ENCODE data around the gene SBDS. TPM values are rescaled to one million over a fixed set of nuclear protein-coding genes. Genes with fewer than 3 reads are reported as not detected.
"Not testable (repeated sequence)": the region's sequence is repeated elsewhere in the genome, so short reads cannot be mapped to it uniquely, and the experiment has no call there.

SBDS gene
- 52.5 and 104 TPM in 2 replicates for polyA plus RNA-seq (2011; rRNA removed)
- polyA minus RNA-seq (2011; rRNA and poly(A)+ RNA removed): 13.9 and 17.4 TPM in 2 replicates

GRCh38 chr7:66995050-66995776 is at the start of gene SBDS:
Gene SBDS (minus strand): TSS chr7:66995586. CDS start chr7:66995417, 169 bp downstream.
- not testable (repeated sequence) for H3K27me3 ChIP-seq (ENCODE audit: control insufficient read depth, insufficient read depth, low read length); H3K36me3 ChIP-seq (ENCODE audit: control insufficient read depth, insufficient read depth, low read length)
- peak; percentile 98 for DNase-seq (ENCODE audit: low read depth)
- POLR2A ChIA-PET: interaction anchor here (0.5 kb wide), 1 partner anchor 31 kb away, joined by 5 read pairs; no protein-coding TSS in a partner anchor
- CTCF ChIA-PET: interaction anchor here (0.6 kb wide), 1 partner anchor 23 kb away, joined by 3 read pairs; no protein-coding TSS in a partner anchor
- peak within 1 kb of the TSS; percentile 76 for H3K4me3 ChIP-seq (ENCODE audit: low read depth, low read length)

DNA sequence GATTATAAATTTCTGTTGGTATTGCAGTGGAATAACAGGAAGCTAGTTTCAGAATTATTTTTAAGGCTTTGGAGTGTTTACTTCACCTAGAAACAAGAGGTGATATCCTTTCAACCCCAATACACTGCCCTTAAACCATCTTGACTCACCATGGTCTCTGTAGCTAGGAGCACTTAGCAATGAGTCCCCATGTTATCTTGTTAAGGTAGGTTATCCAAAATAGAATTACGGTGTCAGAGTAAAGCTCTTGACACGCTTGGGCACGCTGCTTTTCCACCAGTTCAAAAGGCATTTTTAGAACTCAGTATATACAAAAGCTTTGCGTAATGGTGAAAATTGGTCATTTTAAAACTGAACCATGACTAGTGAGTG is 48.2 kb upstream of the SBDS start:
- DNase-seq (ENCODE audit: low read depth); H3K36me3 ChIP-seq (ENCODE audit: control insufficient read depth, insufficient read depth, low read length); H3K4me3 ChIP-seq (ENCODE audit: low read depth, low read length); H3K27me3 ChIP-seq (ENCODE audit: control insufficient read depth, insufficient read depth, low read length): not testable (repeated sequence)
- CTCF ChIA-PET: interaction anchor here (1.8 kb wide), 1 partner anchor 17 kb away, joined by 4 read pairs; no protein-coding TSS in a partner anchor
- POLR2A ChIA-PET: interaction anchor here (0.6 kb wide), 1 partner anchor 533 kb away, joined by 6 read pairs; no protein-coding TSS in a partner anchor

GRCh38 chr7:67042781-67043558 is 47.6 kb upstream of the SBDS start:
- ChIA-PET CTCF (interaction anchor here (1.8 kb wide), 1 partner anchor 17 kb away, joined by 4 read pairs; no protein-coding TSS in a partner anchor), POLR2A (interaction anchor here (0.6 kb wide), 1 partner anchor 533 kb away, joined by 6 read pairs; no protein-coding TSS in a partner anchor)
- DNase-seq (ENCODE audit: low read depth): peak; percentile 68
- not testable (repeated sequence) for H3K4me3 ChIP-seq (ENCODE audit: low read depth, low read length); H3K27me3 ChIP-seq (ENCODE audit: control insufficient read depth, insufficient read depth, low read length); H3K36me3 ChIP-seq (ENCODE audit: control insufficient read depth, insufficient read depth, low read length)

- TF ChIP-seq CTCF (IDR thresholded peaks at IDR 0.05; ENCODE audit: insufficient read depth, low read depth, low read length): peak; percentile 28
- H3K4me3 ChIP-seq (ENCODE audit: low read depth, low read length); H3K36me3 ChIP-seq (ENCODE audit: control insufficient read depth, insufficient read depth, low read length); POLR2A ChIA-PET; H3K27me3 ChIP-seq (ENCODE audit: control insufficient read depth, insufficient read depth, low read length); DNase-seq (ENCODE audit: low read depth): not testable (repeated sequence)
- CTCF ChIA-PET: interaction anchor here (1.3 kb wide), 1 partner anchor 21 kb away, joined by 3 read pairs; no protein-coding TSS in a partner anchor
Observed at GRCh38 chr7:67040832-67041231, 45.4 kb upstream of the SBDS start.

GRCh38 chr7:67036432-67037395 is 41.3 kb upstream of the SBDS start:
- H3K36me3 ChIP-seq (ENCODE audit: control insufficient read depth, insufficient read depth, low read length); DNase-seq (ENCODE audit: low read depth); CTCF ChIA-PET; H3K27me3 ChIP-seq (ENCODE audit: control insufficient read depth, insufficient read depth, low read length); POLR2A ChIA-PET; H3K4me3 ChIP-seq (ENCODE audit: low read depth, low read length): not testable (repeated sequence)

DNA sequence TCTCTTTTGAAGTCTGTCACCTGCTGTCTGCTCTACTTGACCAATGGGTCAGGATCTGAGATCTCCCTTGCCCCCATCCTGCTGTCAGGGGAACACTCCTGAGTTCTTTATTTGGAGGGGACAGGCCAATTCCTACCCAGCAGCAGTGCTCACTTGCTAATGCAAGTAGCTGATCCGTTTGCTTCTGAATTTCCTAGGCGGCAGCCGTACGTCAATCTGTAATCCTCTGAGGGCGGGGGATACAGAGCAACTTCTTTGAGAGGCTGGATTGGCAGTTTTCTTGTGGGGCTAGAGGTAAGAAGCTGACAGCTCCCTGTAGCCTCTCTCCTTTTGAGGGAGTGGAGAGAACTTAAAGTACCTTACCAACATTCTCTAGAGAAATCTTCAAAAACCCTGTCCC is 37.9 kb upstream of the SBDS start:
- POLR2A ChIA-PET: no interaction called here
- Histone ChIP-seq H3K27me3 (ENCODE audit: control insufficient read depth, insufficient read depth, low read length) (no peaks in the 10 kb centered on the region), H3K36me3 (ENCODE audit: control insufficient read depth, insufficient read depth, low read length) (no peaks in the 10 kb centered on the region; the same call in 1 of the 2 replicates), H3K4me3 (ENCODE audit: low read depth, low read length) (no peak overlapping the region)
- no peak for TF ChIP-seq CTCF (IDR thresholded peaks at IDR 0.05; ENCODE audit: insufficient read depth, low read depth, low read length)
- DNase-seq (ENCODE audit: low read depth): no peak
- CTCF ChIA-PET: no interaction called here

DNA sequence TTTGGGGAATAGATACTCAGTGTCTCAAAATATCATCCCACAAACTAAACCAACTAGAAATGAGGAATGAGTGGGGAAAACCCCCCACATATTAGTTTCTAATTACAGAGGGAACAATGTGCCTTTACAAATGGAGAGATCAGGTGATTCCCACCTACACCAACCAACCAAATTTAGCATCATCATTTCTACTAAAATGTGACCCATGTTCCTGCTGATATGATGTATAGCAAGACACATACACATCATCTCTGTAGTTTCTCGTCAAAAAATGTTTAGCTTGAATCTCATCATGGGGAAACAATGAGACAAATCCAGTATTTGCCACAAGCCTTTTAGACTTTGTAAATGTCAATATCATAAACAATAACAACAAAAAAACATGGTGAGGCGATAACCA is 36.3 kb upstream of the SBDS start:
- POLR2A ChIA-PET: not testable (repeated sequence)
- CTCF ChIA-PET: interaction anchor here (0.6 kb wide), 1 partner anchor 1330 kb away, joined by 3 read pairs; no protein-coding TSS in a partner anchor

GRCh38 chr7:67025459-67025858 is 30.1 kb upstream of the SBDS start:
- CTCF ChIA-PET; H3K27me3 ChIP-seq (ENCODE audit: control insufficient read depth, insufficient read depth, low read length); H3K4me3 ChIP-seq (ENCODE audit: low read depth, low read length); H3K36me3 ChIP-seq (ENCODE audit: control insufficient read depth, insufficient read depth, low read length); POLR2A ChIA-PET: not testable (repeated sequence)
- peak; percentile 26 for DNase-seq (ENCODE audit: low read depth)

More for the DNA sequence above, 36.3 kb upstream of the SBDS start:
- H3K4me3 ChIP-seq (ENCODE audit: low read depth, low read length); DNase-seq (ENCODE audit: low read depth); H3K36me3 ChIP-seq (ENCODE audit: control insufficient read depth, insufficient read depth, low read length); H3K27me3 ChIP-seq (ENCODE audit: control insufficient read depth, insufficient read depth, low read length): not testable (repeated sequence)

Measured in BJ (cell line).